GM18861 (cell line): ENCODE results near the gene SPAG16.

ENCODE experiments used
- ATAC-seq: cut with Tn5 transposase; IDR thresholded peaks from one replicate; pipeline ENCODE4 v1.9.1; 2021; ENCODE audit not compliant: unreplicated experiment

SPAG16 gene

GRCh38 chr2:214451516-214452275 lies 1167.4 kb downstream of the SPAG16 start:
- no peak for ATAC-seq
